Activated CD8-positive, alpha-beta T cell treated with anti-CD3 and anti-CD28 coated beads for 36 hours (primary cell): ENCODE results near the gene NOL4L. TPM values are rescaled to one million over a fixed set of nuclear protein-coding genes. Genes with fewer than 3 reads are reported as not detected.

Source experiments
- ATAC-seq: fragments of 200-7000 bp; cut with Tn5 transposase; one replicate; pipeline ENCODE4 v1.10.0; 2021; ENCODE audit warnings: mild to moderate bottlenecking, moderate library complexity
- CTCF ChIA-PET: fragments of 350-600 bp; sonication (Branson Sonifier 250); formaldehyde crosslinking; loops from one replicate; lab custom pipeline; 2021; ENCODE audit warnings: antibody characterized with exemption; lab: Charles Lee
- POLR2A ChIA-PET: fragments of 350-600 bp; sonication (Branson Sonifier 250); formaldehyde crosslinking; loops from one replicate; lab custom pipeline; 2021; ENCODE audit warnings: antibody characterized with exemption; lab: Charles Lee
- DNase-seq: peaks from one replicate; pipeline ENCODE4 v3.0.0-alpha.2; 2020
- H3K27ac Mint-ChIP-seq: one replicate; pipeline ENCODE4 v1.8.0; 2021; ENCODE audit warnings: mild to moderate bottlenecking, mixed read lengths
- H3K27me3 Mint-ChIP-seq: one replicate; pipeline ENCODE4 v1.8.0; 2021; ENCODE audit warnings: mixed read lengths
- H3K36me3 Mint-ChIP-seq: one replicate; pipeline ENCODE4 v1.8.0; 2021; ENCODE audit warnings: low read depth, mixed read lengths
- H3K4me1 Mint-ChIP-seq: one replicate; pipeline ENCODE4 v1.8.0; 2021; ENCODE audit warnings: low read depth, mixed read lengths
- H3K4me3 Mint-ChIP-seq: one replicate; pipeline ENCODE4 v1.8.0; 2021; ENCODE audit warnings: mild to moderate bottlenecking, moderate library complexity, mixed read lengths
- H3K9me3 Mint-ChIP-seq: one replicate; pipeline ENCODE4 v1.8.0; 2021; ENCODE audit warnings: mixed read lengths
- intact Hi-C: fragments of 100-400 bp; cut with micrococcal nuclease; formaldehyde crosslinking; loops from one replicate; pipeline ENCODE4 v1.10.0; 2022
- total RNA-seq, 2 experiments: library from RNA; stranded (reverse); gene quantifications; one replicate each; pipeline ENCODE4 v1.2.3, GENCODE V29; 2021
- TF ChIP-seq, protein P1 (sequence below): fragments of 200-600 bp; IDR thresholded peaks from one replicate; pipeline ENCODE4 v1.8.0; 2022; ENCODE audit warnings: antibody characterized with exemption, mild to moderate bottlenecking

NOL4L gene
- total RNA-seq, 2 experiments from 2014 or later, result 23.3 to 23.9 TPM

DNA sequence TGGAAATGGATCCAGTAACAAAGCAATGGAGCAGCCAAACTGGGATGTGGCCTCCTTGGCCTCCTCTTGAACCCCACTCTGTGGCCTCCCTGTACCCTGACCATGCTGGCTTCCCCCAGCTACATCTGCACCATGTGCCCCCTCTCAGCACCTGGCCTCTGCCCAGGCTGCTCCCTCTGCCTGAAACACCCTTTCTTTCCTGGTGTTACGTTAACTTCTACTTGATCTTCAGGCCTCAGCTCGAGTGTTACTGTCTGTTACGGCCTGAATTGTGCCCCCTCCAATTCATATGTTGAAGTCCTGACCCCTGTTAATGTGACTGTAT is 30.2 kb downstream of the NOL4L start:
- H3K36me3 Mint-ChIP-seq, result peaks cover 5% of the 10 kb centered on the region
- ChIA-PET CTCF (interaction anchor here (1.1 to 2.0 kb wide), 3 partner anchors 10 to 97 kb away, joined by 3 to 7 read pairs (median 3); no protein-coding TSS in a partner anchor), POLR2A (interaction anchor here (1.0 to 8.8 kb wide), 5 partner anchors 9 to 49 kb away, joined by 3 to 57 read pairs (median 4); no protein-coding TSS in a partner anchor)
- H3K27me3 Mint-ChIP-seq, result no peaks in the 10 kb centered on the region
- no peak for DNase-seq
- H3K27ac Mint-ChIP-seq, result peak overlapping the region; percentile 35
- intact Hi-C loops, result no loop called here
- TF ChIP-seq, protein P1, sequence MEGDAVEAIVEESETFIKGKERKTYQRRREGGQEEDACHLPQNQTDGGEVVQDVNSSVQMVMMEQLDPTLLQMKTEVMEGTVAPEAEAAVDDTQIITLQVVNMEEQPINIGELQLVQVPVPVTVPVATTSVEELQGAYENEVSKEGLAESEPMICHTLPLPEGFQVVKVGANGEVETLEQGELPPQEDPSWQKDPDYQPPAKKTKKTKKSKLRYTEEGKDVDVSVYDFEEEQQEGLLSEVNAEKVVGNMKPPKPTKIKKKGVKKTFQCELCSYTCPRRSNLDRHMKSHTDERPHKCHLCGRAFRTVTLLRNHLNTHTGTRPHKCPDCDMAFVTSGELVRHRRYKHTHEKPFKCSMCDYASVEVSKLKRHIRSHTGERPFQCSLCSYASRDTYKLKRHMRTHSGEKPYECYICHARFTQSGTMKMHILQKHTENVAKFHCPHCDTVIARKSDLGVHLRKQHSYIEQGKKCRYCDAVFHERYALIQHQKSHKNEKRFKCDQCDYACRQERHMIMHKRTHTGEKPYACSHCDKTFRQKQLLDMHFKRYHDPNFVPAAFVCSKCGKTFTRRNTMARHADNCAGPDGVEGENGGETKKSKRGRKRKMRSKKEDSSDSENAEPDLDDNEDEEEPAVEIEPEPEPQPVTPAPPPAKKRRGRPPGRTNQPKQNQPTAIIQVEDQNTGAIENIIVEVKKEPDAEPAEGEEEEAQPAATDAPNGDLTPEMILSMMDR, result no peak
- peaks cover 60% of the 10 kb centered on the region for H3K4me1 Mint-ChIP-seq
- no peak for ATAC-seq
- H3K9me3 Mint-ChIP-seq, result no peaks in the 10 kb centered on the region
- H3K4me3 Mint-ChIP-seq, result no peak overlapping the region

DNA sequence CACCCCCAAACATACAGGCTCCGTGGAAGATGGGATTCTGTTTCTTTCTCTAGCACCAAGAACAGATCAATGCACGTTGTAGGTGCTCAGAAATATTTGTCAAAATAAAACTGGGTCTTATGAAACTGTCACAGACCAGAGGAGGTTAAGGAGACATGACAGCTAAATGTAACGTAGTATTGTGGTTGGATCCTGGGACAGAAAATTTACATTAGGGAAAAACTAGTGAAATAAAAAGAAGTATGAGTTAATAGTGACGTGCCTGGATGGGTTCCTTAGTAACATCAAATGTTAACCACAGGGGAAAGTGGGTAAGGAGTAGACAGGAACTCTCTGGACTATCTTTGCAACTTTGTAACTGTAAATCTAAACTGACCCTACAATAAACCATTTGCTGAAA is 31.5 kb downstream of the NOL4L start:
- POLR2A ChIA-PET, result interaction anchor here (1.2 to 8.8 kb wide), 2 partner anchors 14 to 16 kb away, joined by 10 to 57 read pairs; no protein-coding TSS in a partner anchor
- H3K4me3 Mint-ChIP-seq, result no peak overlapping the region

DNA sequence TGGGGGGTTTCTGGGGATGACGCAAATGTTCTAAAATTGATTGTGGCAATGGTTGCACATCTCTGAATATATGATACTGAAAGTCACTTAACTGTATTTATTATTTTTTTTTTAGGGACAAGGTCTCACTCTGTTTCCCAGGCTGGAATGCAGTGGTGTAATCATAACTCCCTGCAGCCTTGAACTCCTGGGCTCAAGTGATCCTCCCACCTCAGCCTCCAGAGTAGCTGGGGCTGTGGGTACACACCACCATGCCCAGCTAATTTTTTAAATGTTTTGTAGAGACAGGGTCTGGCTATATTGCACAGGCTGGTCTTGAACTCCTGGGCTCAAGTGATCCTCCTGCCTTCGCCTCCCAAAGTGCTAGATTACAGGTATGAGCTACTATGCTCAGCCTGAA is 33.4 kb downstream of the NOL4L start:
- POLR2A ChIA-PET, result no interaction called here
- H3K27ac Mint-ChIP-seq, result peak overlapping the region; percentile 15
- CTCF ChIA-PET, result interaction anchor here (1.3 to 1.7 kb wide), 2 partner anchors 23 to 27 kb away, joined by 3 to 4 read pairs; no protein-coding TSS in a partner anchor
- peaks cover 65% of the 10 kb centered on the region for H3K4me1 Mint-ChIP-seq
- DNase-seq (no peak), ATAC-seq (no peak)
- no peaks in the 10 kb centered on the region for H3K27me3 Mint-ChIP-seq
- H3K9me3 Mint-ChIP-seq, result no peaks in the 10 kb centered on the region
- TF ChIP-seq, protein P1, result no peak
- no peak overlapping the region for H3K4me3 Mint-ChIP-seq
- peaks cover 11% of the 10 kb centered on the region for H3K36me3 Mint-ChIP-seq
- intact Hi-C loops, result no loop called here

More for the DNA sequence above, 31.5 kb downstream of the NOL4L start:
- intact Hi-C loops, result no loop called here
- Mint-ChIP-seq H3K27ac (peak overlapping the region; percentile 62), H3K27me3 (no peaks in the 10 kb centered on the region), H3K9me3 (no peaks in the 10 kb centered on the region), H3K36me3 (peaks cover 11% of the 10 kb centered on the region), H3K4me1 (peaks cover 59% of the 10 kb centered on the region)
- ATAC-seq (no peak), DNase-seq (no peak)
- CTCF ChIA-PET, result no interaction called here
- TF ChIP-seq, protein P1, result no peak

DNA sequence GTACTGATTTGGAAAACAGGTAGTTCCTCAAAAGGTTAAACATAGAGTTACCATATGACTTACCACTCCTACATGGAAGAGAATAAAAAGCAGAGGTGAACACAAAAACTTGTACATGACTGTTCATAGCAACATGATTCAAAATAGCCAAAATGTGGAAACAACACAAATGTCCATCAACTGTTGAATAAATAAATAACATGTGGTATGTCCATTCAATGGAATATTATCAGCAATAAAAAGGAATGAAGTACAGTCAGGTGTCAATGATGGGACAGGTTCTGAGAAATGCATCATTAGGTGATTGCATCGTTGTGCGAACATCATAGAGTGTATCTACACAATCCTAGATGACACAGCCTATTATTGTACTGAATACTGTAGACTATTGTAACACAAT is 35.3 kb downstream of the NOL4L start:
- DNase-seq (no peak), ATAC-seq (no peak)
- no peaks in the 10 kb centered on the region for H3K27me3 Mint-ChIP-seq
- H3K4me3 Mint-ChIP-seq, result no peak overlapping the region
- TF ChIP-seq, protein P1, result no peak
- intact Hi-C loops, result no loop called here
- no peak overlapping the region for H3K27ac Mint-ChIP-seq
- H3K36me3 Mint-ChIP-seq, result peaks cover 11% of the 10 kb centered on the region
- CTCF ChIA-PET, result interaction anchor here (1.3 kb wide), 1 partner anchor 8 kb away, joined by 3 read pairs; no protein-coding TSS in a partner anchor
- H3K4me1 Mint-ChIP-seq, result peaks cover 56% of the 10 kb centered on the region
- POLR2A ChIA-PET, result no interaction called here
- no peaks in the 10 kb centered on the region for H3K9me3 Mint-ChIP-seq

DNA sequence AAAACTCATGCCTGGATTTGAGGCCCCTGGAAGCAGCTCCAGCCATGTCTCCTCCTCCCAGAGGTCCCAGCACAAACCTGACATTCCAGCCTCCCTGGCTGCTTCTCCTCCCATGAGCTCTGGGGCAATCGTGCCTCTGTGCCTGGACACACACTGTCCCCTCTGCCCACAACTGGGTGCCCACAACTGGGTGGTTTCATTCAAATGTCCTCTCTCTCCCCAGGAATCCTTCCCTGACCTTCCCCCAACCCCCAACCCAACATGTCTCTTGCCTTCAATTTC is 37.4 kb downstream of the NOL4L start:
- ATAC-seq (no peak), DNase-seq (no peak)
- Mint-ChIP-seq H3K27me3 (no peaks in the 10 kb centered on the region), H3K4me3 (no peak overlapping the region), H3K36me3 (peaks cover 13% of the 10 kb centered on the region), H3K4me1 (peaks cover 51% of the 10 kb centered on the region), H3K27ac (peak overlapping the region; percentile 31), H3K9me3 (no peaks in the 10 kb centered on the region)
- TF ChIP-seq, protein P1, result no peak
- POLR2A ChIA-PET, result interaction anchor here (0.7 kb wide), 1 partner anchor 10 kb away, joined by 3 read pairs; no protein-coding TSS in a partner anchor
- intact Hi-C loops, result no loop called here
- CTCF ChIA-PET, result interaction anchor here (1.5 kb wide), 1 partner anchor 26 kb away, joined by 3 read pairs; no protein-coding TSS in a partner anchor
